ENCODE results near the gene ST6GALNAC3.

ST6GALNAC3 gene

DNA sequence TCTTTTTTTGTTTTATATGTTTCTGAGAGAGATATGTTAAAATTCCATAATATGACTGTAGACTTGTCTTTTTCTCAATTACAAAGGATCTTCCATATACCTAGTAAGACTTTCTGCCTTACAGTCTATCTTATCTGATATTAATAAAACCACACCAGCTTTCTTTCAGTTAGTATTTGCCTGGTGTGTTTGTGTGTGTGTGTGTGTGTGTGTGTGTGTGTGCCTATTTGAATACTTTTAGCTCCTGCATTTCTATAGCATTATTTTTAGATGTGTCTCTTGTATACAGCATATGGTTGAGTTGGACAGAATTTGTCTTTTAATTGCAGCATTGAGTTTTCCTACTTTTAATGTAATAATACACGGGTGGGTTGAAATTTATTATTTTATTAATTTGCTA, 27.5 kb downstream of the ST6GALNAC3 start:
- no peak for DNase-seq (ENCODE audit: low read depth)
- TF ChIP-seq, protein P1, sequence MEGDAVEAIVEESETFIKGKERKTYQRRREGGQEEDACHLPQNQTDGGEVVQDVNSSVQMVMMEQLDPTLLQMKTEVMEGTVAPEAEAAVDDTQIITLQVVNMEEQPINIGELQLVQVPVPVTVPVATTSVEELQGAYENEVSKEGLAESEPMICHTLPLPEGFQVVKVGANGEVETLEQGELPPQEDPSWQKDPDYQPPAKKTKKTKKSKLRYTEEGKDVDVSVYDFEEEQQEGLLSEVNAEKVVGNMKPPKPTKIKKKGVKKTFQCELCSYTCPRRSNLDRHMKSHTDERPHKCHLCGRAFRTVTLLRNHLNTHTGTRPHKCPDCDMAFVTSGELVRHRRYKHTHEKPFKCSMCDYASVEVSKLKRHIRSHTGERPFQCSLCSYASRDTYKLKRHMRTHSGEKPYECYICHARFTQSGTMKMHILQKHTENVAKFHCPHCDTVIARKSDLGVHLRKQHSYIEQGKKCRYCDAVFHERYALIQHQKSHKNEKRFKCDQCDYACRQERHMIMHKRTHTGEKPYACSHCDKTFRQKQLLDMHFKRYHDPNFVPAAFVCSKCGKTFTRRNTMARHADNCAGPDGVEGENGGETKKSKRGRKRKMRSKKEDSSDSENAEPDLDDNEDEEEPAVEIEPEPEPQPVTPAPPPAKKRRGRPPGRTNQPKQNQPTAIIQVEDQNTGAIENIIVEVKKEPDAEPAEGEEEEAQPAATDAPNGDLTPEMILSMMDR (IDR thresholded peaks at IDR 0.05; ENCODE audit: insufficient read depth, low read depth, low read length, missing control alignments): no peak
- no peak overlapping the region for H3K4me3 ChIP-seq (ENCODE audit: low read length)

DNA sequence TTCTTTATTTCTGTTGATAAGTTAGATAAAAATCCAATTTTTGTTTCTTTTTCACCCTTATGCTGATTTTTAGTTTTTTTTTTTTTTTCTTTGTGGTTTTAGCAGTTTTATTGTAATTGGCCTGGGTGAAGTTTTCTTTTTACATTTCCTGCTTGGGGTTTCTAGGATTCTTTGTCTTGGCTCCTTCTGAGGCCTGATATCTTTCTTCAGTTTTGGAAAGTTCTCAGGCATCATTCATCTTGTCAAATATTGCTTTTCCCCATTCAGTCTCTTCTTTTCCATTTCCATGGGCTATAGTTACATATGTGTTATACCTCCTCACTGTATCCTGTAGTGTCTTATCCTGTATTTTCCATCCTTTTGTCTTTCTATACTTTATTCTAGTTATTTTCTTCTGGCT, 28.5 kb downstream of the ST6GALNAC3 start:
- TF ChIP-seq, protein P1 (IDR thresholded peaks at IDR 0.05; ENCODE audit: insufficient read depth, low read depth, low read length, missing control alignments): no peak
- DNase-seq (ENCODE audit: low read depth): no peak
- H3K4me3 ChIP-seq (ENCODE audit: low read length): no peak overlapping the region

DNA sequence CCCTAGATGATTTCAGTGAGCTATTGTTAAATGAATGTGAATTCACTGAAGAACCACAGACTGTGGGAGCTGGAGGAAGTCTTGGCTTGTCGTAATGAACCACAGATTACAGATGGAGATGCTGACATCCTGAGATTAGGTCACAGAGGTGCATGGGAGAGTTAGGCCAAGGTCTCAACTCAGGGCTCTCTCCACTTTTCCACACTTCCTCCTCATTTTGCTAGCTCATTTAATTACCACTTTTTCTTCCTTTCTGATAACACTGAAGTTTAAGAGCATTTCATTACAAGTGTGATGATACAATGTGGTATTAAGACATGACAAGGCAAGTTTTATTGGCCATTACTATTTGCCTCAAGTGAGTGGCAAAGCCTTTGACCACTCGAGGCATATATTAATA, 30.8 kb downstream of the ST6GALNAC3 start:
- TF ChIP-seq, protein P1 (IDR thresholded peaks at IDR 0.05; ENCODE audit: insufficient read depth, low read depth, low read length, missing control alignments): no peak
- DNase-seq (ENCODE audit: low read depth): no peak
- H3K4me3 ChIP-seq (ENCODE audit: low read length): no peak overlapping the region

DNA sequence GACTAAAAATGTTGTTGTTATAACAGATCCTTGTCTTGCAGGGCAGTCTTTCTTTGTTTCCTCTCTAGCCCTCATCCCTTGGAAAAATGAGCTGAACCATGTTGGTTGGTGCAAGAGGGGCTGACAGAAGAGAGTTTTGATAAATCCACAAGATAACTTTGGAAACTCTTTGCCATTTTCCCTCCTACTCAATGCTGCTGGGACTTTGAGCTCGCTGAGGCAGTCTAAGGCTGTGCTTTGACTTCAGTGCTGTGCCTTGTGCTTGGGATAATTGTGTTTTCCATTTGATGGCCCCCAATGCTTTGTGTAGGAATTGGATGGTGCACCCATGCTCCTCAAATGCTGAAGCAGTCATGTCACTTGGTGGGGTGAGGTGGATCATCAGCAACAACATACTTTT, 31.7 kb downstream of the ST6GALNAC3 start:
- TF ChIP-seq, protein P1 (IDR thresholded peaks at IDR 0.05; ENCODE audit: insufficient read depth, low read depth, low read length, missing control alignments): no peak
- DNase-seq (ENCODE audit: low read depth): no peak
- H3K4me3 ChIP-seq (ENCODE audit: low read length): no peak overlapping the region

DNA sequence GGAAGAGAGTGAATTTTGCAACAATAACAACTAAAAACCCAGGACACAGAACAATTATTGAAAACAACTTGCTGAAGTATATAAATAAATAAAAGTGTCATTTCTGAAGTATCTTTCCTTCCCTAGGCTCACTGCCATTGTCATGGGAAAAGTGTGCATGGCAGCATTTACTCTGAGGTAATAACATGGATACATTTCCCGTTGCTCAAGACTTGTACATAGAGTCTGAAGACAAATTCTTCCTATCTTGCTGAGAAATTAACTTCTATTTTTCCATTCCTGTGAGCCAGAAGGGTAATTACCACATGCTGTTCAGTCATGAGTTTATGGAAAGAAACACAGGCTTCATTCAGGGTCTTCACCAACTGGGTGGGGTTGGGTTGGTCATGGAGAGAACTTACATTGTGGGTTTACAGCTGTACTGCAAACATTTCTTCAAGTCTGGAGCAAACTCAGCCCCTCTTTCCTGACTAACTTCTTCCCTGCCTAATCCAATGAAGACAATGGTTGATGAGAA, 32.2 kb downstream of the ST6GALNAC3 start:
- TF ChIP-seq, protein P1 (IDR thresholded peaks at IDR 0.05; ENCODE audit: insufficient read depth, low read depth, low read length, missing control alignments): no peak
- H3K4me3 ChIP-seq (ENCODE audit: low read length): no peak overlapping the region
- no peak for DNase-seq (ENCODE audit: low read depth)

DNA sequence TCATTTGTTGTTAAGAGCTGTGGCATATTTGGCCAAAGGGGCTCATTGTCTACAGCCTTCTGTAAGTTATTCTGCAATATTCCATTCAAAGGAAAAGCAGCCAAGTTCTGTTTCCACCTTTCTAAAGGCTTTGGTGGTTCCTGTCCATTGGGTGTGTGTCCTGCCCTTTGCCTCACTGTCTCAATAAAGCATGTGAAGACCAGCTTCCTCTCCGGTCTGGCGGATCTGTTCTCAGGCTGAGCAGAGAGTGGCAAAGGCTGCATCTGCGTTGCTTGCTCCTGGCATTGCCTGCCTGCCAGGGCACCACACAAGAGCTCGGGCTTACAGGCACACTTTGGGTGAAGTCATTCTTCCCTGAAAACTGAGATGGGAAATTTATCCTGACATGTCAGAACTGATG, 34.9 kb downstream of the ST6GALNAC3 start:
- TF ChIP-seq, protein P1 (IDR thresholded peaks at IDR 0.05; ENCODE audit: insufficient read depth, low read depth, low read length, missing control alignments): no peak
- DNase-seq (ENCODE audit: low read depth): no peak
- H3K4me3 ChIP-seq (ENCODE audit: low read length): no peak overlapping the region

DNA sequence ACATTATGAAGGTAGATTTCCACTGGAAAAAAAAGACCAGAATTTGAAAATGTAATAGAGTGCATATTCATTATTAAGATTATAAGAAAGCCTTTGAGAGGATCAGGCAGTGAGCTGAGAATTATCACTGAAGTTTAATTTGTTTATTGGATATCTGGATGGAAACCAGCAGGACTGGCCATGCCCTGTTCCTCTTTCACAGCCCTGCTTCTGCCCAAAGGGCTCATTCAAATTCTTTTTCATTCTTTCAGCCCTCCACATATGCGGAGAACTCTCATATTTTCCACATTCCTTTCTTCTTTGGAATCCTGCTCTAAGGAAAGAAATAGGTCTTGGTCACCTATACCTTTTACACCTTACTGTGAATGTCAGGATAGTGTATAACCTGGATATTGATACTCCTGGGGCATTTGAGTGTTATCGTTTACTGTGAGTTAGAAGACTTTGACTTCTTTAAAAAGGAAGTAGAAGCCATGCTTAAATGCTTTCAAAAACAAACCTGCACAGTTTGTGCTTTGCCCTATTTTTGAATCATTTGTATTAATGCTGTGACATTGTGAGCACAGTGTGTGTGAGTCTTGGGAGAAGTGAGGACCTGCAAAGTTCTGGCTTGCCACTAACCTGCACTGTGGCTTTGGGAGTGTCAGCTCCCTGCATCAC, 35.5 kb downstream of the ST6GALNAC3 start:
- DNase-seq (ENCODE audit: low read depth): no peak
- H3K4me3 ChIP-seq (ENCODE audit: low read length): no peak overlapping the region
- TF ChIP-seq, protein P1 (IDR thresholded peaks at IDR 0.05; ENCODE audit: insufficient read depth, low read depth, low read length, missing control alignments): no peak

Measured in epithelial cell of esophagus (primary cell).